ENCODE data around the gene ADAP1.

Gene ADAP1

GRCh38 chr7:932651-932975 lies 21.9 kb downstream of the ADAP1 start:
- DNase-seq (ENCODE audit: low read depth), result no peak
- TF ChIP-seq CTCF (IDR thresholded peaks at IDR 0.05; ENCODE audit: low read depth, low read length, missing control alignments), result no peak
- no peak overlapping the region for H3K4me3 ChIP-seq (ENCODE audit: low read depth, low read length)

- TF ChIP-seq CTCF (IDR thresholded peaks at IDR 0.05; ENCODE audit: low read depth, low read length, missing control alignments), result no peak
- no peak for DNase-seq (ENCODE audit: low read depth)
- no peak overlapping the region for H3K4me3 ChIP-seq (ENCODE audit: low read depth, low read length)
Measured at GRCh38 chr7:931871-932650, 22.4 kb downstream of the ADAP1 start.

GRCh38 chr7:930975-931758 lies 23.3 kb downstream of the ADAP1 start:
- no peak for TF ChIP-seq CTCF (IDR thresholded peaks at IDR 0.05; ENCODE audit: low read depth, low read length, missing control alignments)
- no peak for DNase-seq (ENCODE audit: low read depth)
- H3K4me3 ChIP-seq (ENCODE audit: low read depth, low read length), result no peak overlapping the region

GRCh38 chr7:929311-929711 lies 25.2 kb downstream of the ADAP1 start:
- no peak for TF ChIP-seq CTCF (IDR thresholded peaks at IDR 0.05; ENCODE audit: low read depth, low read length, missing control alignments)
- no peak overlapping the region for H3K4me3 ChIP-seq (ENCODE audit: low read depth, low read length)
- DNase-seq (ENCODE audit: low read depth), result no peak

GRCh38 chr7:927031-927671 lies 27.3 kb downstream of the ADAP1 start:
- DNase-seq (ENCODE audit: low read depth), result no peak
- no peak overlapping the region for H3K4me3 ChIP-seq (ENCODE audit: low read depth, low read length)
- TF ChIP-seq CTCF (IDR thresholded peaks at IDR 0.05; ENCODE audit: low read depth, low read length, missing control alignments), result no peak

- no peak overlapping the region for H3K4me3 ChIP-seq (ENCODE audit: low read depth, low read length)
- no peak for DNase-seq (ENCODE audit: low read depth)
- TF ChIP-seq CTCF (IDR thresholded peaks at IDR 0.05; ENCODE audit: low read depth, low read length, missing control alignments), result no peak
Measured at GRCh38 chr7:926061-927030, 28.1 kb downstream of the ADAP1 start.

All from GM12864 (cell line).